ENCODE measurements around the gene RIMS3.
"Not testable (repeated sequence)": the region's sequence is repeated elsewhere in the genome, so short reads cannot be mapped to it uniquely, and the experiment has no call there.

The RIMS3 gene

DNA sequence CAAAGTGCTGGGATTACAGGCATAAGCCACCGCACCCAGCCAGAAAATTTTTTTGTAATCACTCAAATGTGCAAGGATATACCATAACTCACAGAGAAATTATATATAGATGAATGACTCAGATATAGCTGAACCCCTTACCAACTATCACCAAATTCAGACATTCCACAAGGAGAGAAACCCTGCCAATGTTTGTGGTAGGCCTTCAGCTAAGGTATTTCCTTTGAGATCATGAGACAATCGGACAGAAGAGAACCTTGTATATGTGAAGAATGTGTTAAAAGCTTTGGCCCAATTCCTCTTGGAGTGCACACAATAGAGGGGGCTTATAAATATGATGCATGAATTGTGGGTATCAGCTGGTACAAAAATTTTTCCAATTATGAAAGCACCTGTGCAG is 83.4 kb downstream of the RIMS3 start:
- DNase-seq = no peak

DNA sequence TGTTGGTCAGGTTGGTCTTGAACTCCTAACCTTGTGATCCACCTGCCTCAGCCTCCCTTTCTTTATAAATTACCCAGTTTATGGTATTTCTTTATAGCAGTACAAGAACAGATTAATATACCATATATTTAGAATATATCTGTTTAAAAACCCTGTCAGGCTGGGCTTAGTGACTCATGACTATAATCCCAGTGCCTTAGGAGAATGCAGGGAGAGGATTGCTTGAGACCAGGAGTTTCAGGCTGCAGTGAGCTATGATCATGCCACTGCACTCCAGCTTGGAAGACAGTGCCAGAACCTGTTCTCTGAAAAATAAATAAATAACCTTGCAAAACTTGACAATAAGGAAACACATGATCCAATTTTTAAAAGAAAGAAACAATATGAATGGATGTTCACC is 90.1 kb downstream of the RIMS3 start:
- no peak for DNase-seq

GRCh38 chr1:40574805-40575204 is 90.7 kb downstream of the RIMS3 start:
- not testable (repeated sequence) for DNase-seq
